Measurements from ENCODE around the gene PLCH1.

DNA sequence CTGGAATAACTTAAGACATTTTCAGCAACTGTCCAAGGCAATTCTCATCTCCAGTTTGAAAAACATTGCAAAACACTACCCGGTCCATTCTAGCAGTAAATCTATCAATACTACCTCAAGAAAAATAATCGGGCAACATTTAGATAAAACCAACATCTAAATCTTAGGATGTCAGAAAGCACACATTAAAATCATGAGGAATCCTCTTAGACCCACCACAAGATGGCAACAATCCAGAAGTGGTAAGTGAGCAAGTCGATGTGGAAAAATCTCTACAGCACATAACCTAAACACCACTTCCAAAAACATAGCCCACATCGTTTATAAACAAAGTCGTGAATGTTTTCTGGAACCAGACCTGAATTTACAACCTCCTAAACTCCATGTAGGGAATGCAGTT lies 5.7 kb downstream of the PLCH1 start:
- TF ChIP-seq, protein P1, sequence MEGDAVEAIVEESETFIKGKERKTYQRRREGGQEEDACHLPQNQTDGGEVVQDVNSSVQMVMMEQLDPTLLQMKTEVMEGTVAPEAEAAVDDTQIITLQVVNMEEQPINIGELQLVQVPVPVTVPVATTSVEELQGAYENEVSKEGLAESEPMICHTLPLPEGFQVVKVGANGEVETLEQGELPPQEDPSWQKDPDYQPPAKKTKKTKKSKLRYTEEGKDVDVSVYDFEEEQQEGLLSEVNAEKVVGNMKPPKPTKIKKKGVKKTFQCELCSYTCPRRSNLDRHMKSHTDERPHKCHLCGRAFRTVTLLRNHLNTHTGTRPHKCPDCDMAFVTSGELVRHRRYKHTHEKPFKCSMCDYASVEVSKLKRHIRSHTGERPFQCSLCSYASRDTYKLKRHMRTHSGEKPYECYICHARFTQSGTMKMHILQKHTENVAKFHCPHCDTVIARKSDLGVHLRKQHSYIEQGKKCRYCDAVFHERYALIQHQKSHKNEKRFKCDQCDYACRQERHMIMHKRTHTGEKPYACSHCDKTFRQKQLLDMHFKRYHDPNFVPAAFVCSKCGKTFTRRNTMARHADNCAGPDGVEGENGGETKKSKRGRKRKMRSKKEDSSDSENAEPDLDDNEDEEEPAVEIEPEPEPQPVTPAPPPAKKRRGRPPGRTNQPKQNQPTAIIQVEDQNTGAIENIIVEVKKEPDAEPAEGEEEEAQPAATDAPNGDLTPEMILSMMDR (IDR thresholded peaks at IDR 0.05; ENCODE audit: low read depth, low read length, missing input control), result no peak
- TF ChIP-seq, protein P2, sequence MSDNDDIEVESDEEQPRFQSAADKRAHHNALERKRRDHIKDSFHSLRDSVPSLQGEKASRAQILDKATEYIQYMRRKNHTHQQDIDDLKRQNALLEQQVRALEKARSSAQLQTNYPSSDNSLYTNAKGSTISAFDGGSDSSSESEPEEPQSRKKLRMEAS (IDR thresholded peaks at IDR 0.05), result no peak
- TF ChIP-seq SP1 (IDR thresholded peaks at IDR 0.05) (no peak), FOXA1 (IDR thresholded peaks at IDR 0.05) (no peak), EGR1 (IDR thresholded peaks at IDR 0.05; ENCODE audit: low read depth in 2 of 2) (no peak)
- TF ChIP-seq, protein P3, sequence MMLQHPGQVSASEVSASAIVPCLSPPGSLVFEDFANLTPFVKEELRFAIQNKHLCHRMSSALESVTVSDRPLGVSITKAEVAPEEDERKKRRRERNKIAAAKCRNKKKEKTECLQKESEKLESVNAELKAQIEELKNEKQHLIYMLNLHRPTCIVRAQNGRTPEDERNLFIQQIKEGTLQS (IDR thresholded peaks at IDR 0.05), result no peak
- TF ChIP-seq, protein P4, sequence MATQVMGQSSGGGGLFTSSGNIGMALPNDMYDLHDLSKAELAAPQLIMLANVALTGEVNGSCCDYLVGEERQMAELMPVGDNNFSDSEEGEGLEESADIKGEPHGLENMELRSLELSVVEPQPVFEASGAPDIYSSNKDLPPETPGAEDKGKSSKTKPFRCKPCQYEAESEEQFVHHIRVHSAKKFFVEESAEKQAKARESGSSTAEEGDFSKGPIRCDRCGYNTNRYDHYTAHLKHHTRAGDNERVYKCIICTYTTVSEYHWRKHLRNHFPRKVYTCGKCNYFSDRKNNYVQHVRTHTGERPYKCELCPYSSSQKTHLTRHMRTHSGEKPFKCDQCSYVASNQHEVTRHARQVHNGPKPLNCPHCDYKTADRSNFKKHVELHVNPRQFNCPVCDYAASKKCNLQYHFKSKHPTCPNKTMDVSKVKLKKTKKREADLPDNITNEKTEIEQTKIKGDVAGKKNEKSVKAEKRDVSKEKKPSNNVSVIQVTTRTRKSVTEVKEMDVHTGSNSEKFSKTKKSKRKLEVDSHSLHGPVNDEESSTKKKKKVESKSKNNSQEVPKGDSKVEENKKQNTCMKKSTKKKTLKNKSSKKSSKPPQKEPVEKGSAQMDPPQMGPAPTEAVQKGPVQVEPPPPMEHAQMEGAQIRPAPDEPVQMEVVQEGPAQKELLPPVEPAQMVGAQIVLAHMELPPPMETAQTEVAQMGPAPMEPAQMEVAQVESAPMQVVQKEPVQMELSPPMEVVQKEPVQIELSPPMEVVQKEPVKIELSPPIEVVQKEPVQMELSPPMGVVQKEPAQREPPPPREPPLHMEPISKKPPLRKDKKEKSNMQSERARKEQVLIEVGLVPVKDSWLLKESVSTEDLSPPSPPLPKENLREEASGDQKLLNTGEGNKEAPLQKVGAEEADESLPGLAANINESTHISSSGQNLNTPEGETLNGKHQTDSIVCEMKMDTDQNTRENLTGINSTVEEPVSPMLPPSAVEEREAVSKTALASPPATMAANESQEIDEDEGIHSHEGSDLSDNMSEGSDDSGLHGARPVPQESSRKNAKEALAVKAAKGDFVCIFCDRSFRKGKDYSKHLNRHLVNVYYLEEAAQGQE (IDR thresholded peaks at IDR 0.05), result no peak
